GM19043 (cell line): ENCODE measurements around the gene NRG2.

Experiments
- ATAC-seq: cut with Tn5 transposase; IDR thresholded peaks from one replicate; pipeline ENCODE4 v1.9.1; 2021; ENCODE audit warnings: low read depth; ENCODE audit not compliant: unreplicated experiment

NRG2 gene

DNA sequence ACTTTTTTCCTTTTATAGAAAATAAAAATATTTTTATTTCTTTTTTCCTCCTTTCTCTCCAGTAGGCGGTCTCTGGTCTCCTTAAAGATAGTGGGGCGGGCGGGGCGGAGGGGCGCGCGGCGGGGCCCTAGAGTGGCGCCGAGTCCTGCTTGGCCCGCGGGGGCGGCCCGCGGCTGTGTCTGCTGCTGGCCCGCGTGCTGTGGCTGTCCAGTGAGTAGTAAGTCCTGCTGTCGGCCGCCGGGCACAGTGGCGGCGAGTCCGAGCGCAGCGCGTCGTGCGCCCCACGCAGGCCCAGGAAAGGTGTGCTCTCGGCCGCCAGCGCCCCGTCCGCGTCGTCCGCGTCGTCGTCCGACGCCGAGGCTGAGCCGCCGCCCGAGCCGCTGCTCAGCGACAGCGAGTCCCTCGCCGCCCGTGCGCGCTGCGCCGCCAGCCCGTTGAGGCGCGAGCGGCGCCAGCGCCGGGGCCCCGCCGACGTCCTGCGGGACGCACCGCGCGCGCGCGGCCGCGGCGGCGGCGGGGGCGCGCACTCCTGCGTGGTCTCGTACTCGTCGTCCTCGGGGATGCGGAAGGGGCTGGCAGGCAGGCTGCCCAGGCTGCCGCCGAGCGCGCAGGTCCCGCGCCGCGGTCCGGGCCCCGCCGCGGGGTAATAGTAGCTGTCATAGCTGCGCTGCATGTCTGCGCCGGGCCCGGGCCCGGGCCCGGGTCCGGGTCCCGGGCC is 195.2 kb downstream of the NRG2 start:
- no peak for ATAC-seq

DNA sequence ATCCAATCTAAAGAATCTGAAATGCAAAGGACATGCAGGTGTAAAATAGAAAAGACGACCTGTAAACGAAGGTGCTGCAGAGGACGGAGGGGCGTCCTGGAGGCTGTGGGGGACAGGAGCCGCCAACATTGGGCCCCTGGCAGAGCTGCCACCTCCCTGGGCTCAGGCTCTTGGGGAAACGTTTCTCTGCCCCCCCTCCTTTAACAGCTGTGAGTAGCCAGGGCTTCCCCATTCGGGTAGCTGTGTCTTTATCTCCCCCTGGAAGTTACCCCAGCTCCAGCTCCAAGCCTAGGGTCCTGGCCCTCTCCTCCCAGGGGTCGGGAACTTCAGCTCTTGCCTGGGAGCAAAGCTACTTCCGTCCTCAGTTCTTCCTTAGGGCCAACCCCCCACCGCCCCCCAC is 196.0 kb downstream of the NRG2 start:
- ATAC-seq = no peak

DNA sequence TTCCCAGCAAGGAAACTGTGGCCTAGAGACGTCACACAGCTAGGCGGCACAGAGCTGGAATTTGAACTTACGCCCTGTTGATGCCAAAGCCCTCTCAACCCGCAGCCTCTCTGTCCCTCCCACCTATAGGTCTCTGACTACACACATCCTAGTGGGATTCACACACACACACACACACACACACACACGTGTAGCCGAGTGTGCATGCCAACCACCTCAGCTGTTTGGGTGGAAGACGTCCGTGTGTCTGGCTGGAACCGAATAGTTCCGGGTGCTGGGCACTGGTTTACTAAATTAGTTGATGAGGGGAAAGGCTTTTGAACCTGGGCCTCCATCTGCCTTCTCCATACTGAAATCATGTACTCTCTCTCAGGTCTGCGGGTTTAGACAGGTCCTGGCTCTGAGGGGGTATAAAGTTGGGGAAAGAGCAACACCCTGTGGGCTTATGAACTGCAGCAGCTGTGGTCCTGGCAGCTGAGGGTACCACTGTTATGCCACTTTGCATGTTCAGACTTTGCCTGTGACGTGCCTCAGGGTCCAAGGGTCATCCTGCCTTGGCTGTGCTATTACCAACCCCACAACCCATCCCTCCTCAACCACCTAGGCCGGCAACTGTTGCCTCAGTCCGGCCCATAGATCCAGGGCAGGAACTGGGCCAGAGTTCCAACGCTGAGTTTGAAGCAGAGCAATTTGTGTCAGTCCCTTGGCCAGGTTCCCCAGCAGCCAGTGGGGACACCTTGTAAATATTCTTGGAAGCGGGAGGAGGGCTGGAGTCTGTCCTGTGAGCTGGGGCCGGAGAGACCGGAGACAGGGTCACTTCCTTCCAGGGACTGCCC is 197.0 kb downstream of the NRG2 start:
- no peak for ATAC-seq

DNA sequence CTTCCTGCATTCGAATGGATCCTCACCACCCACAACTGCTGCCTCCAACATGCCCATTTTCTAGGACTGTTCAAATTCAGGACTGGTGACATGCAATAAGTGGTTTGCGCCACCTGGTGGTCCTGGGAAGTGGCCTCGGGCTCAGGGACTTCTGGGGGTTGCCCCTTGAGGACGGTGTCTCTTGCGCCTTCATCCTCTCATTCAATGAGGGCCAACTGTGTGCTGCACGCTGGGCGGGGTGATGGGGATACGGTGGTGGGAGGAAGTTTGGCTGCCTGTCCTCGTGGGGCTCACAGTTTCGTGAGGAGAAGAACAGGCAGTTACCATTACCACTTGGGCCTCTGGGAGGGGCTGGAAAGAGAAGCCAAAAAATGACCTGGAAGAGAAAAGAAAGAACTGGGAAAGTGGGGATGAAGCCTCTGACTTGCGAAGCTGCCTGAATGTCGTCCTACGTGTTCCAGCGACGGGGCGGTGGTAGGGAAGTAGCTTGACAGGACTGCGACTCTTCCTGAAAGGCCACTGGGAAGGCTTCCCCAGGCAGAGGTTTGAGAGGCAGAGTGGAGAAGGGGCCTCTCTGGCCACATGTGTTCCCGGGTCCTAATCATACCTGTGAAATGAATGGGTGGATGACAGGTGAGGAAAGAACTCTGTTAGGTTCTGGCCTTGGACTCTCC is 198.5 kb downstream of the NRG2 start:
- no peak for ATAC-seq

DNA sequence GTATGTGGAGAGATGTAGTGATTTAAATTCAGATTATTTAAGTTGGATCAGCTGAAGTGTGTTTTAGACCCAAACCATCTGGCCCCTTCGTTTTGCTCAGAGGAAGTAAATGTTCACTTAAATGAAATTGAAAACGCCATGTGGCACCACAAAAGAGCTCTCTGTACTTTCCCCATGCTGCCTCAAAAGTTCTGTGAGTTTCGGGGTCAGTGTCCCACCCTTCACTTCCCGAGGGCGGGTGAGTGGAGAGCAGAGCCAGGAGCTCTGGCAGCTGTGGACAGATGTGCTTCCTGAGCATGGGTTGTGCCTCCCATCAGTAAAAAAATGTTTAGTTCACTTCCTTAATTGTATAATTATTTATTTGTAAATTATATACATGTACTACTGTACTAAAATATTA is 199.1 kb downstream of the NRG2 start:
- ATAC-seq = no peak

DNA sequence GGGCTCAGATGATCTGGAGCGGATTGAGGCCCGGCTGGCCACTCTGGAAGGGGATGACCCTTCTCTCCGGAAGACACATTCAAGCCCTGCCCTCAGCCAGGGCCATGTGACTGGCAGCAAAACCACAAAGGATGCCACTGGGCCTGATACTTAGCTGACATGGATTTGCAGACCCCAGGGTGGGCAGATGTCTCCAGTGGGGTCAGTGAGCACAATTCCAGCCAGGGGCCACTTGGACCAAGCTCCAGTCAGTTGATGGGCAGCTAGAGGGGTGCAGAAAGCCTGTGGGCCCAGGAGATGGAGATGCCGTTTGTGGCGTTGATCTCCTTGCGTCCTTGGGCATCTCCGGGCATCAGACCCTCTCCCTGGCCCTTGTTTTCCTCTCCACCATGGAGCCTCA is 200.8 kb downstream of the NRG2 start:
- ATAC-seq = no peak

DNA sequence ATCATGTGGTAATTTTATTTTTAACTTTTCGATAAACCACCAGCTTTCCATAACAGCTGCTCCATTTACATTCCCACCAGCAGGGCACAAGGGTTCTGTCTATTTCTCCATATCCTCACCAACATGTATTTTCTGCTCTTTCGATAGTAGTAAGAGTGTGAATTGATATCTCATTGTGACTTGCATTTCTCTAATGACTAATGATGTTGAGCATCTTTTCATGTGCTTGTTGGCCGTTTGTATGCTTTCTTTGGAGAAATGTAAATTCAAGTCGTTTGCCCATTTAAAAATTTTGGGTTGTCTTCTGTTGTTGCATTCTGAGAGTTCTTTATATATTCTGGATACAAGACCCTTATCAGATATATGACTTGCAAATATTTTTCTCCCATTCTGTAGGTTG is 201.6 kb downstream of the NRG2 start:
- ATAC-seq = no peak

DNA sequence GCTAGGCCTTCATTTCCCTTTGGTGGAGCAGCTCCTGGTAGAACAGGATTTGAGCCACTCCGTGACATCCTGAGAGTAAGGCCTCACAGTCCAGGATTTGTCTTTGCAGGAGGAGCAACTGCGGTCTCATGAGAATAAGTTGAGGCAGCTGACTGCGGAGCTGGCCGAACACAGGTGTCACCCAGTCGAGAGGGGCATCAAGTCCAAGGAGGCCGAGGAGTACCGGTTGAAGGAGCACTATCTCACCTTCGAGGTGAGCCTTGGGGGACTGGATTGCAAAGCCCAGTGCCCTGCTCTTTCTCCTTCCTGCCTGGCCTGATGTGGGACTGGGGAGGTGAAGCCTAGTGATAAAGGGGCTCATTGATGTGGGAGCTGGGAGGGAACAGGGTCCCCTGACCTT is 203.2 kb downstream of the NRG2 start:
- no peak for ATAC-seq

DNA sequence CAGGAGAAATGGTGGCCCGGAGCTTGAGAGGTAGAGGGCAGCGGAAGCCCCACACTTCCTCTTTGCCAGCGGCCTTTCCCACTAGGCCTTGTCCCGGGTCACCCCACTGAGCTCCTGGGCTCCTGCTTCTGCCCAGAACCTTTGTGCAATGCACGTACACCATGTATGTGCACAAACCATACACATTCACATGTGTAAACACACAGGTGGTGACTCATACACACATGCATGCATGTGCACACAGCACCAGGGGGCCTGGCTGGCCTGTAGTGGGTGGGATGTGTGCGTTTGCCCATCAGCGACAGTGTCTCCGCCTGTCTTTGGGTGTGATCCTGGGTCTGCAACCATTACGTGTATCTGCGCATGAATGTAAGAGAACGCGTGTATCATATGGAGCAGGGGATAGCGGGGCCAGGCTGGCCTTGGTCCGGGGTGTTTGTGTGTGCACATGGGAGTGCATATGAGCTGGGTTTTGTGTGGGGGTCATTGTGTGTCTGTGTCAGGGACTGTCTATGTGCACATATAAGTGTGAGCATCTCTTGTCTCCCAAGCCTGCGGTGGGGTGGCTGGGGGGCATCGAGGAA is 203.8 kb downstream of the NRG2 start:
- ATAC-seq = no peak

DNA sequence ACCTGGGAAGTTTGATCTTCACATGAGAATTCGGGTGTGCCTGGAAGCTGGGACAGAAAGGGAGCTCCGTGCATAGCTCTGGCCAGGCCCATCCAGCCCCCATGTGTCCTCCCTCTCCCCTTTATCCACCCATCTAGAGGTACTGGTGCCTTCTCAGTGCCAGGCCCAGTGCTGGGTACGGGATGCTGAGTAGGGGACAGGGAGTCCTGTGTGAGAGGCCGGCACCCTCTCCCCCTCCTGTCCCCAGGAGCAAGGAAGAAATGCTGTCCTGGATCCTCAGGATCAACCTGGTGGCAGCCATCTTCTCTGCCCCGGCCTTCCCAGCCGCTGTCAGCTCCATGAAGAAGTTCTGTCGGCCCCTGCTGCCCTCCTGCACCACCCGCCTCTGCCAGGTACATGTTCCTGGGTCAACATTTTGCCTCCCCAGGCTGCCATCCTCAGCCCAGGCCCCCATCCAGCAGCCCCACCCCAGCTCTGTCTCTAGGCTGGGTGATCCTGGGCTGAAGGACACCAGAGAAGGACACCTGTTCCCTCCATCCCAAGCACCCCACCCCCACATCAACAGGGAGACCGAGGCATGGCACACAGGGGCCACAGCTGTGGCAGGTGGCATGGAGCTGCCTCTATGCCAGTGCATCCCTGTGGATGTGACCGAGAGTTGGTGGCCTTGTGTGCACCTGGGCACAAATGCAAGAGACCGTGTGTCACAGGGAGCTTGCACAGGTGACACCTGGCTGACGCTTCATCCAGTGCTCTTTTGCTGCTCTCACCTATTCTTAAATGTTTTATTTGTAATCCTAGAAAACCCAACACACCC is 204.5 kb downstream of the NRG2 start:
- ATAC-seq = no peak

DNA sequence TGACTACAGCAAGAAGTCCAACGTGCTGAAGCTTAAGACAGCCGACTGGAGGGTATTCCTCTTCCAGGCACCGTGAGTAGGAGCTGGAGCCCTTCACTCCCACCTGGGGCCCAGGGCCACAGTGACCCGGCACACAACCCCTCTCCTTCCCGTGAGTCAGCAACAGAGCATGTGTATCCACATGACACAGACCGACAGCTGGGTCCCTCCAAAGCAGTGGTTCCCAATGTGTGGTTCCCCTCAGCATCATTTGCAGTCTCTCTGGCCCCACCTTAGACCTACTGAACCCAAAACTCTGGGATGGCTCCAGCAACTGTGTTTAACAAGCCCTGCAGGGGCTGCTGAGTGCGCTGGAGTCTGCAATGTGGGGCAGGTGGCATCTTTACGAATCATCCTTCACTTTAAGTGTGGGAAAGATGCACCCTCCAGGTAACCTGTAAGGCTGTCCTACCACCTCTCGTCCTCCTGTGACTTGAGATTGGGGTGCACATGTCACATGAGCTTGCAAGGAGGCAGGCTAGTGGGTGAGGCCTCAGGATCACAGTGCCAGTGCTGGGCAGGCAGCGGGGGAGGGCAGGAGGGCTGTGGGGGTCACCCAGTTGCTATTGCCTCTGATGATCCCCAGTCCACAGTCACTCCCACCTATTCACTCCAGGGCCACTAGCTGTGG is 205.3 kb downstream of the NRG2 start:
- ATAC-seq = no peak

DNA sequence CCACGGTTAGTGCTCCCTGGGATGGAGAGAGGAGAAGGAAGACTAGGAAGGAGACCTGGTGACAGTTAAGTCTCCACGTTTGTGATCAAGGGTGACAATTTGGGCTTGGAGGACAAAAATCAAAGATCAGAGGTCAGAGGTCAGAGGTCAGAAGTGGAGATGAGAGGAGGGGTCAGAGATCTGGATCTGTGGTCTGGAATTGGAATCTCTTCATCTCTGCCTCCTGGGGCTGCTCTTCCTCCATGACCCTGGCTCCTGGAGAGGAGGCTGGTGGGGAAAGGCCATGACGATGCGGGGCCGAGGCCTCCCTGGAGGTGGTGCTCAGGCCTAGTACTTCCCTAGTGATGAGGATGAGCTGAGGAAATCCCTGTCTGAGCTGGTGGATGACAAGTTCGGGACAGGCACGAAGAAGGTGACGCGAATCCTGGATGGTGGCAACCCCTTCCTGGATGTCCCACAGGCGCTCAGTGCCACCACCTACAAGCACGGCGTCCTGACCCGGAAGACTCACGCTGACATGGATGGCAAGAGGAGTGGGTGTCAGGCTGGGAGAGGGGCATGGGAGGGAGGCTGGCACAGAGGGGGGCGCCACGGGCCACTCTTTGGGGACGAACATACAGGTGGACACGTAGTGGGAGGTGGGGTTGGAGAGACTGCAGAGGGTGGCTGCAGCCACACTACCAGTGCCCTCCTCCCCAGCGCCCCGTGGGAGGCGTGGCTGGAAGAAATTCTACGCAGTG is 206.5 kb downstream of the NRG2 start:
- no peak for ATAC-seq

DNA sequence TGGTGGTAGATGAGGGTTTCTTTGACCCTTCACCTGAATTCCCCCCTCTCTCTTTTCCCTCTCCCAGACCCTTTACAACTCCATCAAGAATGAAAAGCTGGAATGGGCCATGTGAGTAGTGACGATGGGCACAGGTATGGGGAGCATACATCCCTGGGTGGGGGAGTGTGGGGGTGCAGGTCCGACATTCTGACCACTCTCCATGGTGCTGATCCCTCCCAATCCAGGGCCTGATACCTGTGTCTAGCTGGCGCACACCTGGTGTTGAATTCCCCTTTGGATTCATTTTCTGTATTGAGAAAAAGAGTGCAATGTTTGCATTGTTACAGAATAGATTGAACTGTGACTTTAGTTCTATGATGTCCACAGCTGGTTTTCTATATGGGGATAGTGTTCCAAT is 207.4 kb downstream of the NRG2 start:
- no peak for ATAC-seq

DNA sequence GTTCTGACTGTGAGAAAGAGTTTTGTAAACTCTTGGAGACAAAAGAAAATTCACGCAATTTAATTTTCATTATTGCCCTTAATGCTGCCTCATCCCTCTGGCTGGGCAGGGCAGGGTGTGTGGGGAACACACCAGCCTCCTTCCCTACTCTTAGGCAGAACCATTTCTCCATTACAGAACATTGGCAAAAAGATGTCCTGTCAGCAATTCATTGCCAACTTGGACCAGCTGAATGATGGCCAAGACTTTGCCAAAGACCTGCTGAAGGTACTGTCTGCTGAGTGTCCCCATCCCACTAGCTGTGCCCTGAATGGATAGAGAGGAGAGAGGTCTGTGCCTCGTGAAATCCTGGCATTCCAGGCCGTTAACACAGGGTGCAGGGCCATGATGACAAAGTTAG is 209.6 kb downstream of the NRG2 start:
- no peak for ATAC-seq

DNA sequence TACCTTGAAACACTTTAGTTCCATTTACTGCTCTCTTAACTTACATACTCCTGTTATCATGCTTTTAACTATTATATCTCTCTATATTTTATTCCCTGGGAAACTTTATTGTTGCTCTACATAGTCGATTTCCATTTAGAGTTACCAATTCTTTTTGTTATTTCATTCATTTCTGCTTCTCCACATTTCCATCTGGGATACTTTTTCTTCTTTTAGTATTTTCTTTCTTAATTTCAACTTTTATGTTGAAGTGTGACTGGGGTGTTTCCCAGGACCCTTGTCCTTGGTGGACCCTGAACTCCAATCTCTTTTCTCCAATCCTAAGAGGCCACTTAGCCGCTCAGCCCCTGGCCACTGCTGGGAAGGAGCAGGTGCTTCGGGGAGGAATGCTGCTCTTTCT is 211.5 kb downstream of the NRG2 start:
- no peak for ATAC-seq

DNA sequence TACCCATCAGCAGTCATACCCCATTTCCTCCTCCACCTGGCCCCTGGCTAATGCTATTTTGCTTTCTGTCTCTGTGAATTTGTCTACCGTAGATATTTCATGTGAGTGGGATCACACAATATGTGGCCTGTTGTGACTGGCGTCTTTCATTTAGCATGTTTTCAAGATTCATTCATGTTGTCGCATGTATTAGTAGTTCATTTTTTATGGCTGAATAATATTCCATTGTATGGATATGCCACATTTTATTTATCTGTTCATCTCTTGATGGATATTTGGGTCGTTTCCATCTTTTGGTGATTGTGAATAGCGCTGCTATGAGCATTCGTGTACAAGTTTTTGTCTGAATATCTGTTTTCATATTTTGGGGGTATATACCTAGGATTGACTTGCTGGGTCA is 213.6 kb downstream of the NRG2 start:
- no peak for ATAC-seq

DNA sequence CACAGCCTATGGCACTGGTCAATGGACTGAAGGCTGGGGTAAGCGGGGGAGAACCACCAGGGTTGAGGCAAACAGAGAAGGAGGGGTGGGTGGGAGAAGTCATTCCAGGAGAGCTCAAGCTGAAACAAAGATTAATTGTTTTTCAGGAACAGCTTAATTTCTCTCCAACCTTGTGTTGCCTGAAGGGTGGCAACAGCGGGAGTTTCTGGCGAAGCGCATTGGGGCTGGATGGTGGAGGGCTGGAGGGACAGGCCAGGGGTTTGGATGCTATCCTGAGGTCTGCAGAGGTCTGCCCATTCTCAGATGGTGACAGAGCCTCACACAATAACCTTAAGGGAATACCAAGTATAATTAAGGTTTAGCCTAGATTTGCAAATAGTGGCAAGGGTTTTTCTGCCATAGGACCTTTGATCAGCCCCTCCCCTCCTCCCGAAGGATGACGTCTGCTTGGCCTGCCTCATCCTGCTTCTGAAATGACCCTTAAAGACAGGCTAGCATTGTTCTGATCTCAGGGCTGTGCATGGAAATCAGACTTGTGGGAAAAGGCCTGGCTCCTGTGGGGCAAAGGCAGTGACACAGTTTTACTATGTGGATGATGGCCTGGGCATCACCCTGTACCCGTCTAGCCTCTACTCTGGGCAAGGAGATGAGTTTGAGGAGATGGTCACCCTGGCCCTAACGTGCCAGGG is 214.7 kb downstream of the NRG2 start:
- ATAC-seq = no peak

DNA sequence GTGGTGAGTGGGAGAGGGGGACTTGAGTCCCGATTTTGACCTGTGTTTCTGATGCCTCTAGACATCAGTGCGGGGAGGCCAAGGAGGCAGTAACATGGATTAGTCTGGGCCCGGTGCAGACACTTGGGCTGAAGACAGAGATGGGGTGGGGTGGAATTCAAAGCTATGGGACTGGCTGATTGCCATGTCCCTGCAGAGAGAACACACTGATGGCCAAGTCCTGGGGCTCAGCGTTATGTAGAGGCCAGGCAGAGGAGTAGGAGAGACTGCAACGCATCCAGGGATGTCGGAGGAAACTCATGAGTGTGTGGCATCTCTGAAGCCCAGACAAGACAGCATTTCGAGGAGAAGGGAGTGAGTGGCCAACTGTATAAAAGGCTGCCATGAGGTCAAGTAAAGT is 217.4 kb downstream of the NRG2 start:
- no peak for ATAC-seq
